Right lung (tissue), 5 donors: ENCODE data around the gene POP7. TPM values are rescaled to one million over a fixed set of nuclear protein-coding genes. Genes with fewer than 3 reads are reported as not detected.

Source experiments
- DNase-seq, 2 donors: peaks; one replicate each; pipeline ENCODE4 v3.0.0-alpha.2; 2013
- polyA plus RNA-seq, 5 donors: library from polyadenylated mRNA; unstranded; fragments of 120-200 nt; gene quantifications; one replicate each; pipeline versions ENCODE4 v1.2.1 to v1.2.3, GENCODE V29; 2013; ENCODE audit warnings: inconsistent platforms in 1 of 5, low replicate concordance in 1 of 5; ENCODE audit not compliant: insufficient read length in 5 of 5, insufficient read depth in 1 of 5

Gene POP7
- polyA plus RNA-seq, 5 donors: 15.0 to 31.3 (median 18.0) TPM

DNA sequence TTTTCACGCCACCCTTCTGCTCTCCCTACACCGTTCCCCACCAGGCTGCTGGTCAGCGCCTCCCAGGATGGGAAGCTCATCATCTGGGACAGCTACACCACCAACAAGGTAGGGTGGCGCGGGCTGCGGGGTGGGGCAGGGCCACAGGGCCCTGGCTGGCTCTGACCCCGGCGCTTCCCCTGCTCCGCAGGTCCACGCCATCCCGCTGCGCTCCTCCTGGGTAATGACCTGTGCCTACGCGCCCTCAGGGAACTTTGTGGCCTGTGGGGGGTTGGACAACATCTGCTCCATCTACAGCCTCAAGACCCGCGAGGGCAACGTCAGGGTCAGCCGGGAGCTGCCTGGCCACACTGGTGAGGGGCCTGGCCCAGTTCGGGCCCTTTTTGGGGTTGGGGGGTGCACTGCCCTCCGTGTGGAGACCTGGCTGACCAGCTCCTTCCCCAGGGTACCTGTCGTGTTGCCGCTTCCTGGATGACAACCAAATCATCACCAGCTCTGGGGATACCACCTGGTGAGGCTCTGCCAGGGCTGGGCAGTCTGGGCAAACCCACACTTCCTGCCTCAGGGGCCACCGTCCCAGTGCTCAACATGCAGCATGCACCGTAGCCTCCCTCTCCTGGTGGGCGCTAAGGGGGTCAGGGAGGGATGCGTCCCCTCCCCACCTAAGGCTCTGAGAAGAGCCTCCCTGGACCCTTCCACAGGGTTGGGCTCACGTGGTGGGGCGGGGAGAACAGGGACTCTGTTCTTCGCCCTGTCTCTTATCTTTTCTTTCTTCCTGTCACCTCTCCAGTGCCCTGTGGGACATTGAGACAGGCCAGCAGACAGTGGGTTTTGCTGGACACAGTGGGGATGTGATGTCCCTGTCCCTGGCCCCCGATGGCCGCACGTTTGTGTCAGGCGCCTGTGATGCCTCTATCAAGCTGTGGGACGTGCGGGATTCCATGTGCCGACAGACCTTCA lies 28.3 kb upstream of the POP7 start:
- DNase-seq: no peak

DNA sequence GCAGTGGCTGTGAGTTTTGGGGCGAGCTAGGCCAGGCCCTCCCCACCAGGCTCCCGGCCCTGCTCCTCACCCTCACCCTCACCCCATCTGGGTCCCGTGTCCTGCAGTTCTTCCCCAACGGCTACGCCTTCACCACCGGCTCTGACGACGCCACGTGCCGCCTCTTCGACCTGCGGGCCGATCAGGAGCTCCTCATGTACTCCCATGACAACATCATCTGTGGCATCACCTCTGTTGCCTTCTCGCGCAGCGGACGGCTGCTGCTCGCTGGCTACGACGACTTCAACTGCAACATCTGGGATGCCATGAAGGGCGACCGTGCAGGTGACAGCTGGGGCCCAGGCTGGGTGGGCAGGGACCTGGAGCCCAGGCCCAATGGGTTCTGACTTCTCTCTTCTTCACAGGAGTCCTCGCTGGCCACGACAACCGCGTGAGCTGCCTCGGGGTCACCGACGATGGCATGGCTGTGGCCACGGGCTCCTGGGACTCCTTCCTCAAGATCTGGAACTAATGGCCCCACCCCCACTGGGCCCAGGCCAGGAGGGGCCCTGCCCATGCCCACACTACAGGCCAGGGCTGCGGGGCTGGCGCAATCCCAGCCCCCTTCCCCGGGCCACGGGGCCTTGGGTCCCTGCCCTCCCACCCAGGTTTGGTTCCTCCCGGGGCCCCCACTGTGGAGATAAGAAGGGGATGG lies 27.5 kb upstream of the POP7 start:
- DNase-seq: no peak

DNA sequence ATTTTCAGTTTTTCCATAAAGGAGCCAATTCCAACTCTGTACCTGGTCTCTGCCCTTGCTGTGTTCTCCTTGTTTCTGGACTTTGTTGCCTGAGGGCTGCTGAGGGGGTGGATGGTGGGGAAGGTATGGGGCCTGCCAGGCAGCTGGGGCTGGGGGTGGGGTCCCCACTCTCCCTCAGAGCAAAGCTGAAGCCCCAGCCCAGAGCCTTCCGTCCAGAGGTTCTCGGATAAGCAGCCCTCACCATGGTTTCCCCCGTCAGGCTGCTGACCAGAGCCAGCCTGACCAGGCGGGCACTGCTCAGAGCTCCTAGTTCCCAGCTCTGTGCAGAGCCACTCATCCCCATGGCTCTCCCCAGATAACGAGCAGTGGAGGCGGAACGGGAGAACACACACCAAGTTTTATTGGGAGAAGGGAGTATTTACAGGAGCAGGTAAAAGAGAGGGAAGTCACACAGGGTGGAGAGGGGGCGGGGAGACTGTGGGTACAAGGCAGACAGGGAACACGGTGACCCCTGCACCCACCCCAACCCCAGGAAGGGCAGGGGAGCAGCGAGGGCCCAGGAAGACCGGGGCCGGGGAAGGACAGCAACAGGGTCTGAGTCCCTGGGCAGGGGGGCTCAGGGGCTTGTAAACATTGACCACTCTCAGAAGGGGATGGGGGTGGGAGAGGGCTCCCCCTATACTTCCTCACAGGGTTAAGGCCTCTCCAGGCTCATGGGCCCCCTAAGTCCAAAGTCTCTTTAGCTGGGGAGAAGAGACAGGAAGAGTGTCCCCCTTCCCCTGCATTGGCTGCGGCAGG lies 26.6 kb upstream of the POP7 start:
- no peak for DNase-seq

DNA sequence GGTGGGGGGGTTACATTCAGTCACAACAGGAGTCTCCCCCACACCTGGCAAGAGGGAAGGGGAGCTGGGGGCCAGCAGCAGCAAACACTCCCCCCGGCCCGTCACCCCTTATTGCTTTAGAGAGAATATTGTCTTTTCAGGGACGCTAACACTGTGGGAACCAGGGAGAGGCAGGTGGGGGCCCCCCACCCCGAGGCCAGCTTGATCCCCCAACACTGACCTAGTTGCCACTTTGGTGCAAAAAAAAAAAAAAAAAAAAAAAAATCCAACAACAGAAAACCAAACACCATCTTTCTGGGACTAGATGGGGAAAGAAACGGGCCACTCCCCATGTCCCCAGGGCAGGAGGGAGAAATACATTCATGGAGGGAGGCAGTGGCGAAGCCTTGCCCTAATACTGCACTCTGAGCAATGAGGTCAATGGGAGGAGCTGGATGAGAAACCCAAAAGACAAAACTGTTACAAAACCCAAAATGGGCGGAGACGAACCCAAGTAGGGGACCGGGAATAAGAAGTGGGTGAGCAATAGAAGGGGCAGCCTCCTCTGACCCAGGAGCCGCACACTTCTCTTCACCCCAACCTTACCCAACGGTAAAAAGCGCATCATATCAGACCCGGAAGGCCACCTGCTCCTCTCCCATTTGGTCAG lies 25.9 kb upstream of the POP7 start:
- DNase-seq: no peak

DNA sequence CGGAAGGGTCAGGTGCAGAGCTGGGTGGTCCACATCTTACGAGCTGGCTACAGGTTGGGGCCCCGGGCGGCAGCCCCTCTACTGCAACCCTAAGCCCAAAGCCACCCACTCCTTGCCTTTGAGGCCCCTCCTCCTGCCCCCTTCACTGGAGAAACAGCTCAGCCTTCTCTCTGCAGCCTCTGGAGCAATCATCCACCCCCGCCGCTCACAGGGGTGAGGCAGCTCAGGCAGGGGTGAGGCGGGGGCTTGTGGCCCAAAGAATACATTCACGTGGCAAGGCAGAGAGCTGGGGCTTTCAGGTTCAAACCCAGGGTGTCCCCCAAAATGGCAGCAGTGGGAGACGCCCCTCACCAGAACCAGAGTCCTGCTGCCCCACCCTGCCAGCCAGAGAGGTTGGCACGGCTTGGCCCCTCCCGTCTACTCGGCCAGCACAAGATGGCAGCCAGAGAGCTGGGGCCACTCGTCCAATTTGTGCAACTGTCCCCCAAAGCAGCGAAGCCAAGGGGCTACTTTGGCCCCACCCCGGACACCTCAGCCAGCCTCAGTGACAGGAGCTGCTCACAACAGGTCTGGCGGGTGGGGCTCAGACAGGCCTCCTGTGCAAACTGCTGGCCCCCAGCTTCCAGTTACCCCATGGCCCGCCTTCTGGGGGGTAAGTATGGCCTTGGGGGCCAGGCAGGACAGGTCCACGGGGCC lies 25.2 kb upstream of the POP7 start:
- no peak for DNase-seq

DNA sequence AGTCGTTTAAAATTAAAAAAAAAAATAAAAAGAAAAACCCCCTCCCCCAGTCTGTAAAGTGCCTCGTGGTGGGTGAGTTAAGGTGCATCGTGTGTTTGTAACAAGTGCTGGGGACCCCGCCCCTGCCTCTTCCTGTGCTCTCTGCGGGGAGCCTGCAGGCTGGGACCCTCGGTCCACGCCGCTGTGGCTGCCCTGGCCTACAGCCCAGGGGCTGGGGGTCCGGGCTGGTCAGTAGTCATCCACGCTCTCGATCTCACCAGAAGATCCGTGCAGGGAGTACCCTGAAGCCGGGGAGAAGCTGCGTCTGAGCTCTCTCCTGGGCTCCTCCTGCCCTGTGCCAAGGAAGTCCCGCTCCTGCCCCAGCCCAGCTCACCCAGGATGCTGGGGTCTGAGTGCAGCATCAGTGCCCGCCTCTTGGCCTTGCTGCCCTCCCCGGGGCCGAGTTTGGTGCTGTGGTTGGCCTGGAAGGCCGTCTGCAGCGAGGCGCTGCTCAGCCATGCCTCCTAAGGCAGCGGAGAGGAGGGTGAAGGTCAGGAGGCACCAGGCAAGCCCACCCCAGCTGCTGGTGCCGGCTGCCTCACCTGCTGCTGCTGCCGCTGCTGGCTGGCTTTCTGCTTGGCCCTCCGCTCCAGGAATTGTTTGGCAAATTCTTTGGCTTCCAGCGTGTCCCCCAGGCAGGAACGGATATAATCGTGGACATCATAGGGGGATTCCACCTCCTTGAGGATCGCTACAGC lies 24.3 kb upstream of the POP7 start:
- DNase-seq: no peak

DNA sequence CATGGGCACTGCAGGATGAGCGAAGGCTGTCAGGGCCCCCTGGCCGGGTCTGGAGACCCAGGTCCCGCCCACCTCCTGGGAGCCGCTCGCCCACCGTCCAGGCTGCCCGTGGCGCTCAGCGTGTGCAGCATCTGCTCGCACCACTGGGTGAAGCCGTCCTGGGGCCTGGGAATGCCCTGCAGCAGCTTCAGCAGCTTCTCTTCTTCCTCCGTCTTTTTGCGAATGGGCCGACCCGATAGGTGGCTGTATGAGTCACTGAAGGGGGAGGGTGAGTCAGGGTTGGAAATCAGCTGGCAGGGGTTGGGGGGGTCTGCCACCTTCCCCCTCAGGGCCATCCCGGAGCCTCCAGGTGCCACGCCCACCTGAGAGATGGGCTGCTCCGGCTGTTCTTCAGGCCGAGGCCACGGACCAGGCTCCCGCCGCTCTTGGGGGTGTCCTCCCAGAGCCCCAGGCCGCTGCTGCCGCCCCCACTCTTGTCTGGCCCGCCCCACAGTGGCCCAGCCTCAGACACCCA lies 23.6 kb upstream of the POP7 start:
- no peak for DNase-seq

DNA sequence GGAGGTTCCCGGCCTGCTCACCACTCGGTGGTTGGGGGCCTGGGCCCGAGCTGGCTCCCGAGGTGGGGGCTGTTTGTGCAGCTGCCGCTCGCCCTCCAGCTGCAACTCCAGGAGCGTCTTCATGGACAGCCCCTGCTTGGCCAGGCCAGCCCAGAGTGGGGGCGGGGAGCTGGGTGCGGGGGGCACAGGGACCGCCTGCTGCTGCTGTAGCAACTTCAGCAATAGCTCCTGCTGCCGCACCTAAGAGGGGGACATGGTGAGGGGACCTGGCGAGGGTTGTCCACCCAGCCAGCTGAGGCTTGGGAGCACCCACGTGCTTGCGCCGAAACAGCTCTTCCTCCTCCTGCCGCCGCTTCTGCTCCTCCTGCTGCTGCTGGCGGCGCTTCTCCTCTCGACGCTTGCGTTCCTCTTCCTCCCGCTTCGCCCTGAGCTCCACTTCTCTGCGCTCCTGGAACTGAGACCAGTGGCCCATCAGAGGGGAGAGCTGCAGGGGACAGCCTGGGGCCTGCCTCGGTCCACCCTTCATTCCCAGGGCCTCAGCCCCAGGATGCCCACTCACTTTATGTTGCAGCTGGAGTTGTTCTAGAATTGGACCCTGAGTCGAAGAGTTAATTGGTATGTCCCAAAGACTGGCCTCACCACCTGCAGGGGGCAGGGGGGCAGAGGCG lies 22.8 kb upstream of the POP7 start:
- no peak for DNase-seq

DNA sequence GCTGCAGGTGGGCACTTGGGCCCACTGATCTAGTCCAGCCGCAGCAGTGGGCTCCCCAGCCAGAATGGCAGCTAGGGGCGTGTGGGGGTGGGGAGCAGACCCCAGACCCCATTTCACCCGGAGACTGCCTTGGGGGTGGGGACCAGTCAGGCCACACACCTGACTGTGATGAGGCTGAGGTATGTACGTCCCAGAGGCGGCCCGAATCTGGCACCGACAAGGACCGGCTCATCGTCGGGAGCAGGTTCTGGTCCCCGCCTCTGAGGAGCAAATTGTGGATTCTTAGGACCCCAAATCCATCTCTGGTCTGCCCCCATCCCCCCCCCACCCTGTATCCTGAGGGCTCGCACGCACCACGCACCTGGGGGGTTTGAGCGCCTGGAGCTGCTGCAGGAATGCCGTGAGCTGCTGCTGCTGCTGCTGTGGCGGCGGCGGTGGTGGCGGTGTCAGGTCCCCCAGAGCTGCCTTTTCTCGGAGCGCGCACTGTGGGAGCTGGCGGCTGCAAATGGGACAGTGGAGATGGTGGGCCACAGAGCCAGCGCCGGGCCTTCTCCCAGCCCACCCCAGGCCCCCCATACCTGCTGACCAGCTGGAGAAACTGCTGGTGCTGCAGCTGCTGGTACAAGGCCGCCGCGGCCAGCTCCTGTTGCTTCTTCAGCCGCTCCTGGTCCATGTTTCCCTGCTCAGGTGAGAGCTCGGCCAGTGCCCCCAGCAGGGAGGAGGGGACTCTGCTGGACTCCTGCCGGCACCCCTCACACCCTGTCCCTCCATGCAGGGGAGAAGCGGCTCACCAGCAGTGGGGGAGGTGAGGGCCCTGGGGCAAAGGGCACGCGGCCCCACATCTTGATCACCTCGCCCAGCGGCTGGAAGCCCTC lies 22.0 kb upstream of the POP7 start:
- DNase-seq: no peak

DNA sequence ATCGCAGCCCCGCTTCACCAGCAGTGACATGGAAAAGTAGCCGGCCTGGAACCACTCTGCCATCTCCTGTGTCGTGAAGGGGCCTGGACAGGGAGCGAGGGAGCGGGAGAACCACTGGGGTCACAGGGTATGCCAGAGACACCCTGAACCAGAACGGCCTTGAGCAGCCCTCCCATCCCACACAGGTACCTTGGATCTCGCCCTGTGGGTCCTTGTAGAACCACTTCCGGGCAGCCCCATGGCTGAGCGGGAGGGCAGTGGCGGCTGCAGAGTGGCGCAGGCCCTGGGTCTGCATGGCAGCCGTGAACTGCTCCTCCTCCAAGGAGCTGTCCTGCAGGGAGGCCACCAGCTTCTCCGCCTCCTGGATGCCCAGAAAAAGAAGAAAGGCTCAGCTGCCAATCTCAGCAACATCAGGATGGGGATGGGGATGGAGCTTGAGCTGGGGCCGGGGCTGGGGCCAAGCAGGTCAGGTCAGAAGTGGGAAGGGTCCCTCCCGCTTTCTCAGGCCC lies 21.3 kb upstream of the POP7 start:
- DNase-seq: no peak

DNA sequence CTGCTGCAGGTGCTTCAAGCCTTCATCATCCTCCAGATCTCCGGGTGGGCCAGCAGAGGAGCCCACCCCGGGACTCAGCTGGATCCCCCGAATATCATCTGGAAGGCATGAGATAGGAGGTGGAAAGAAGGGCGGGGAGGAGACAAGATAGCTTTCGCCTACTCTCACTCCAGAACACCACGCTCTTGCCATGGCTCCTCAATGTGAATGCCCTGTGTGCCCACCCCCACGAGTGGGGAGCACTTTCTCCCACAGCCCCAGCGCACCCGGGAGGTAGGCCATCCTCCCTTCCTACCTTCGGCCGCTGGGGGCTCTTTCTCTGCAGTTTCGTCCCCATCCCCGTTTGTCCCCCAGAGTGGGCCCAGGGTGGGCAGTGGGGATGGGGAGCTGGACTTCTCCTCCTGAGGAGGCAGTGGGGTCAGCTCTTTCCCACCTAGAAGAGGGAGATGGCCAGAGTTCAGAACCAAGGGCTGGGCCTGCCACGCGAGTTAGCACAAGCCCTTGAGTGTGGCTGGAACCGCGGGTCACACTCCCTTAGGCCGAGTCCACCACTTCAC lies 20.8 kb upstream of the POP7 start:
- no peak for DNase-seq

DNA sequence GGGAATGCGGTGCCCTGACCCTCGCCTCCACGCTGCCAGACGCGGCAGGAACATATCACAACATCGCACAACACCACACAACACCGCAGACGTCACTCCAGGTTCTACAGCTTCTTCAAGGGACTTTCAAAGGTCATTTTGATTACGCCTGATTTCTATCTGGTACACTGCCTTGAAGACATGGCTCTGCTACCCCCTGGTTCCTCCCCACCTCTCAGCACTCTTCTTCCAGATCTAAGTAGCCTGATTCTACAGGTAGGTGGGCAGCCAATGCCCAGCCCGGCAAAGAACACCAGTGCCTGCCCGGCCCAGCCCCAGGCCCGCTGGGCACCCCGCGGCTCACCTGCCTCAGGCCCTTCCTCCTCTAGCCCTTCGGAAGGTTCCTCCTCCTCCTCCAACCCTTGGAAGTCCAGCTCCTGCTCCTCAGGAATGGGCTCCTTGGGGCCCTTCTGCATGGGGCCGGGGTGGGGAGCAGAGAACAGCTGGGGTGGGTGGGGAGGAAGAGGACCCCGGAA lies 20.2 kb upstream of the POP7 start:
- no peak for DNase-seq

DNA sequence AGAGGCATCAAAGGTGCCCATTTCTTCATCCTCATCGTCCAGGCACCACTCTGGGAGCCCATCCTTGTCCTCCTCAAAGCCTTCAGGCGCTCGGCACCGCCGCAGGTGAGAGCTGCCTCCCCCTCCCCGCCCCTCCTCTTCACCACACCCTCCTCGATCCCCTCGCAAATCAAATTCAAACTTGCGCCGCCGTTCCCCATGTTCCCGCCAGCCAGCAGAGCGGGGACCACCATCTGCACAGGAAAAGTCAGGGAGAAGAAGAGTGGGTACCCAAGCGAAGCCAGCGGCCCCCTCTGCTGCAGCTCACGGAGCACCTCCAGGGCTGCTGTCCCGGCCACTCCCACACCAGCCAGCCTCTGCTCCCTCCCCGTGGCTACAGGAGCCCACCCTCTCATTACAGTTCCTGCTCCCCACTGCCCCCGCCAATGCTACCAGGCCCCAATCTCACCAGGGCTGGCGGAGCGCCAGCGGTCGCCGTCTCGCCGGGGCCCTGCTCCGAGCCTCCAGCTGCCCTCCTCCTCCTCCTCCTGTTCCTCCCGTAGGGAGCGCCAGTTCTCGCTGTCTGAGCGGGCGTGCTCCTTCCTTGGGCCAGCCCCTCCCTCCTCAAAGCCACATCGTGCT lies 19.6 kb upstream of the POP7 start:
- no peak for DNase-seq

DNA sequence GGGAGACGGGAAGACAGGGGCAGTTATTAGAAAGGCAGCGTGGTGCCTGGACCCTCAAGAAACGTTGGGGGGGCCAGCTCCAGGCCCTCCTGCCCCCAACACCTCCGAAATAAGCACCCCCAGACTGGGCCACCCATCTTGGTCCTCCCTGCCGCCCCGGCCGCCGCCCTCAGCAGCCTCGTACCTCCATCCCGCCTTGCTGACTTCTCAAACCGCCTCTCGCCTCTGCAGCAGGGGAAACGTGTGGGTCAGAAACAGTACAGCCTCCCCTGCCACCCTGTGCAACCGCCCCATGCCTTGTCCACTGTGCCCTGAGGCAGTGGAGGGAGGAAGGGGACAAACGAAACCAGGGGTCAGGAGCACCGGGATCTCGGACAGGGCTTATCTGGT lies 19.1 kb upstream of the POP7 start:
- no peak for DNase-seq

DNA sequence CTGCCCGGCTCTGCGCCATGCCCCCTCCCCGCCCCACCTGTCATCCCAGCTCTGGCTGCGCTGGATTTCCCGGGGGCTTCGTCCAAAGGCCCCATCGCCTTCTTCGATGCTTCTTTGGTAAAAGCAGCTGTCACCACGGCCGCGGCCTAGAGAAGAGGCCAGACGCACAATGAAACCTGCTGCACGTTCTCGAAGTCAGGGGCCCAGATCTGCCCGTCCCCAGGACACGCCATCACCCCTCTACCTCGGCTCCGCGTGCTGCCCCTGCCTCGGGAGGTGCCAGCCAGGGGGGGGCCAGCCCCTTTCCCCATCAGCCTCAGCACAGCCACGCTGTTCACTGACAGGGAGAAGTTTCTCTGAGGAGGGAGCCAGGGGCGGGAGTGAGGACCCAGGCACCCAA lies 18.7 kb upstream of the POP7 start:
- DNase-seq: no peak

DNA sequence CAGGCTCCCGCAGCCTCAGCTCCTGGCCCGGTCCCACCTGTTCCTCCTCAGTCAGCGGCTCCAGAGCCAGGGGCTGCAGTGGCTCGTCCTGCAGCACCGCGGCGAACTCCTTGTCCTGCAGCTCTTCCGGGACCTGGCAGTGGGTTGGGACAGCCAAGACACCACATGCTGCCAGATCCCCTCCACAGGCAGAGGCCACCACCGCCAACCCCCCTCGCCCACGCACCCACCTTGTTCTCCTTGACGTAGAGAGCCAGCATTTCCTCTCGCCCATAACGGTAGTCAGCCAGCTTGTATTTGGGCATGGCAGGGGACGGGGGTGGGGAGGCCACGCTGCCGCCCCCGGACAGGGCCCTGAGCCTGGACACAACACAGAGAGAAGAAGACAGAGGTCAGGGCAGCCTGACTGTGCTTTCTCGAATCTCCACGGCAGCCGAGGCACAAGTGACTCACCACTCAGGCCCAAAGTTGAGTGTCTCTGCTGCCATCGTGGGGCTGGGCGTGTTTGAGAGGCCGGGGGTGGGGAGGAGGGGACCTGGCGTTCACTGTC lies 18.1 kb upstream of the POP7 start:
- DNase-seq: no peak

DNA sequence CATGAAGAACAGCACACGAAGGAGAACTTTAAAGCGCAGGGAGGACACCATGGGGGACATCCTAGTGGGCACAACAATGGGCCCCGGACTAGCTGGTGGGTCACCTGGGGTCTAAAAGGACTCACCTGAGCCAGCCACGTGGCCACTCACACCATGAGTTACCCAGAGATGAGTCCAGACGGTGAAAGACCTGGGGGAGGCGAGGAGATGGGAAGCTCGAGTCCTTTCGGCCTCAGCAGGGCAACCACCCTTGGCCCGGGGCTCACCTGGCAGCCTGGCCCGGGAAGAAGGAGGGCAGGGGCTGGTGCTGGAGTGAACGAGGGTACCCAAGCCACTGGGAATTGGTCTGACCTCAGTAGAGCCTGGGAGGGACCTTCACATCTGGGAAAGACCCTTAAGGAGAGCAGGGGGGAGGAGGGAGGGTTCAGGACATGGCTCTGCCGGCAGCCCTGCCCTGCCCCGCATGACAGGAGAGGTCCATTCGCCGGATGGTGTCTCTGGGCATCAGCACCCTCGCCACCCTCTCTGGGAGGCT lies 17.5 kb upstream of the POP7 start:
- no peak for DNase-seq
